Vagina (tissue), 2 donors: ENCODE results near the gene CTNNBL1. TPM values are rescaled to one million over a fixed set of nuclear protein-coding genes. Genes with fewer than 3 reads are reported as not detected.

Experiments used
- DNase-seq, 2 donors: peaks; one replicate each; pipeline ENCODE4 v3.0.0-alpha.2; 2017; ENCODE audit errors: extremely low spot score in 2 of 2
- H3K27ac ChIP-seq: fragments of 200-600 bp; sonication (generic); one replicate; pipeline ENCODE4 v1.5.1; 2019
- H3K27me3 ChIP-seq: fragments of 200-600 bp; sonication (generic); one replicate; pipeline ENCODE4 v1.5.1; 2019
- H3K36me3 ChIP-seq, 2 donors: fragments of 200-600 bp; sonication (generic); one replicate each; pipeline ENCODE4 v1.5.1; 2017 to 2019
- H3K4me1 ChIP-seq: fragments of 200-600 bp; sonication (generic); one replicate; pipeline ENCODE4 v1.5.1; 2019
- H3K4me3 ChIP-seq, 2 donors: fragments of 200-600 bp; sonication (generic); 1 replicate in 1 of 2; 2 replicates in 1 of 2; pipeline ENCODE4 v1.5.1; 2016 to 2019
- H3K9me3 ChIP-seq: fragments of 200-600 bp; sonication (generic); one replicate; pipeline ENCODE4 v1.5.1; 2019
- CTCF ChIP-seq, 3 experiments: fragments of 450-650 bp in 2 of 3; fragments of 200-600 bp in 1 of 3; sonication (generic) in 1 of 3; IDR thresholded peaks; one replicate each; pipeline ENCODE4 v1.5.1; 2017 to 2019; ENCODE audit warnings: antibody characterized with exemption in 3 of 3, mild to moderate bottlenecking in 2 of 3, moderate library complexity in 2 of 3
- POLR2A ChIP-seq, 2 donors: fragments of 450-650 bp; IDR thresholded peaks; one replicate each; pipeline ENCODE4 v1.6.1; 2017; ENCODE audit warnings: antibody characterized with exemption in 2 of 2, mild to moderate bottlenecking in 2 of 2, moderate library complexity in 2 of 2
- POLR2AphosphoS5 ChIP-seq, 2 donors: sonication (generic); formaldehyde crosslinking; IDR thresholded peaks; one replicate each; pipeline ENCODE4 v1.9.0; 2017; ENCODE audit warnings: antibody characterized with exemption in 2 of 2, mild to moderate bottlenecking in 2 of 2, low read depth in 1 of 2; ENCODE audit not compliant: insufficient read depth in 1 of 2
- intact Hi-C: fragments of 100-400 bp; cut with DNase I; formaldehyde crosslinking; loops from one replicate; pipeline ENCODE4 v1.15.1; 2023
- total RNA-seq: library from RNA; depleted of rRNA; stranded (reverse); fragments of >200 nt; gene quantifications from one replicate; pipeline ENCODE4 v1.2.3, GENCODE V29; 2016

Gene CTNNBL1
- total RNA-seq, 1 donor from 2014 or later, result 40.3 TPM

- no peak for TF ChIP-seq CTCF (IDR thresholded peaks at IDR 0.05)
- Histone ChIP-seq H3K4me3 (no peak overlapping the region), H3K27ac (no peak overlapping the region), H3K4me1 (peaks cover 27% of the 10 kb centered on the region), H3K9me3 (no peaks in the 10 kb centered on the region), H3K36me3 (no peaks in the 10 kb centered on the region), H3K27me3 (no peaks in the 10 kb centered on the region)
- intact Hi-C loops, result no loop called here
- DNase-seq, result no peak
Measured at GRCh38 chr20:37692459-37693166, 1.2 kb upstream of the CTNNBL1 start.

GRCh38 chr20:37693242-37693634, 592 bp upstream of the CTNNBL1 start:
- H3K9me3 ChIP-seq, result no peaks in the 10 kb centered on the region
- intact Hi-C loops, result no loop called here
- peak overlapping the region; percentile 2 for H3K27ac ChIP-seq
- no peak for TF ChIP-seq POLR2A (IDR thresholded peaks at IDR 0.05)
- no peak for TF ChIP-seq POLR2AphosphoS5 (IDR thresholded peaks at IDR 0.05; ENCODE audit: insufficient read depth in 1 of 2, low read depth in 1 of 2)
- TF ChIP-seq CTCF (IDR thresholded peaks at IDR 0.05), result no peak
- DNase-seq, result no peak
- H3K27me3 ChIP-seq, result no peaks in the 10 kb centered on the region
- H3K4me1 ChIP-seq, result peaks cover 27% of the 10 kb centered on the region
- H3K36me3 ChIP-seq, result no peaks in the 10 kb centered on the region
- peak overlapping the region; percentile 74 to 85 for H3K4me3 ChIP-seq

GRCh38 chr20:37695684-37696342, 2.0 kb downstream of the CTNNBL1 start:
- Histone ChIP-seq H3K9me3 (no peaks in the 10 kb centered on the region), H3K27ac (no peak overlapping the region), H3K4me3 (no peak overlapping the region), H3K36me3 (no peaks in the 10 kb centered on the region), H3K4me1 (peaks cover 30% of the 10 kb centered on the region), H3K27me3 (no peaks in the 10 kb centered on the region)
- DNase-seq, result no peak
- no peak for TF ChIP-seq POLR2AphosphoS5 (IDR thresholded peaks at IDR 0.05; ENCODE audit: insufficient read depth in 1 of 2, low read depth in 1 of 2)
- no peak for TF ChIP-seq POLR2A (IDR thresholded peaks at IDR 0.05)
- TF ChIP-seq CTCF (IDR thresholded peaks at IDR 0.05), result no peak
- intact Hi-C loops, result no loop called here

GRCh38 chr20:37697314-37697713, 3.5 kb downstream of the CTNNBL1 start:
- H3K27ac ChIP-seq, result no peak overlapping the region
- TF ChIP-seq POLR2AphosphoS5 (IDR thresholded peaks at IDR 0.05; ENCODE audit: insufficient read depth in 1 of 2, low read depth in 1 of 2) (no peak), POLR2A (IDR thresholded peaks at IDR 0.05) (no peak), CTCF (IDR thresholded peaks at IDR 0.05) (no peak)
- peaks cover 30% of the 10 kb centered on the region for H3K4me1 ChIP-seq
- H3K4me3 ChIP-seq, result no peak overlapping the region
- no peaks in the 10 kb centered on the region for H3K9me3 ChIP-seq
- no peaks in the 10 kb centered on the region for H3K27me3 ChIP-seq
- intact Hi-C loops, result no loop called here
- no peak for DNase-seq
- no peaks in the 10 kb centered on the region for H3K36me3 ChIP-seq

- Histone ChIP-seq H3K4me3 (no peak overlapping the region), H3K4me1 (peaks cover 23% of the 10 kb centered on the region), H3K9me3 (no peaks in the 10 kb centered on the region), H3K27ac (no peak overlapping the region), H3K36me3 (no peaks in the 10 kb centered on the region), H3K27me3 (no peaks in the 10 kb centered on the region)
- no peak for DNase-seq
- TF ChIP-seq CTCF (IDR thresholded peaks at IDR 0.05) (no peak), POLR2AphosphoS5 (IDR thresholded peaks at IDR 0.05; ENCODE audit: insufficient read depth in 1 of 2, low read depth in 1 of 2) (no peak), POLR2A (IDR thresholded peaks at IDR 0.05) (no peak)
- intact Hi-C loops, result no loop called here
Measured at GRCh38 chr20:37699202-37699601, 5.4 kb downstream of the CTNNBL1 start.
